ENCODE data around the gene CCDC171.

Gene CCDC171

DNA sequence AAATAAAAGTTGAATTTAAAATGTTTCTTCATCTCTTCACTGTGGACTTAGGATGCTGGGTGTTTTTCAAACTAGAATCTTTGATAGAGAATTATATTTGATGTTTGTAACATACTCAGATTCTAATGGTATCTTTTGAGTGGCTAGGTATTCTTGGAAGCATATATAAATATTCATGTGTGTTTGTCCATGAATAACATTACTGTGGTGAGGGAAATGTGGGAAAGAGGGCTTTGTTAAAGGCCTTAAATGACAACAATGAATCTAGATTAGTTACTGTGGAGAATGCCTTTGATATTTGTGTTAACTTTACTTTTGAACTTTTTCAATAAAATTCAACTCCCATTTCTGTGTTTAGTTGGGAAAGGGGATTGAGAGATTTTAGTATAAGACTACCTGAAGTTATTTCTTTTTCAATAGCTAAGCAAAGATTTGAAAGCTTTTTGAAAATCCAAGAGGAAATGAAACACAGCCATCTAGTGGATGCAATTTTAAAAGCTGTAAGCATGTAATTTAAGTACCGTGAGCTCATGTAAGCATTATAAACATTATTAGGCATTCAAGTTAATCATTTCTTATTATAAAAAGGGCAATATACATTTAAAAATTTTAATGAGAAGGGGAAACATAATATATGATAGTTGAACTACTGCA, 69.6 kb downstream of the CCDC171 start:
- Histone ChIP-seq H2AK5ac (ENCODE audit: low read length) (no peak overlapping the region), H3K36me3 (ENCODE audit: control insufficient read depth, insufficient read depth, low read length) (no peaks in the 10 kb centered on the region), H3K18ac (ENCODE audit: low read length) (no peak overlapping the region), H3K4me1 (ENCODE audit: control insufficient read depth, low read depth, low read length) (no peaks in the 10 kb centered on the region), H3K79me1 (ENCODE audit: low read length) (no peaks in the 10 kb centered on the region), H3K79me2 (ENCODE audit: control insufficient read depth, insufficient read depth, low read length) (no peaks in the 10 kb centered on the region), H3K56ac (ENCODE audit: low read length) (no peak overlapping the region), H4K5ac (ENCODE audit: low read length) (no peak overlapping the region), H3K9ac (ENCODE audit: low read length) (no peak overlapping the region), H2BK15ac (replicated peaks; ENCODE audit: low read depth) (no peak overlapping the region), H3K4me3 (ENCODE audit: low read length) (no peak overlapping the region), H4K8ac (ENCODE audit: low read depth, low read length) (no peak overlapping the region), H2BK5ac (ENCODE audit: low read length) (no peak overlapping the region), H3K4me2 (ENCODE audit: low read length) (no peak overlapping the region), H2BK120ac (ENCODE audit: low read depth, low read length) (no peak overlapping the region), H3K27me3 (ENCODE audit: insufficient read depth, low read length, poor library complexity) (no peaks in the 10 kb centered on the region), H3K27ac (ENCODE audit: low read depth, low read length) (no peak overlapping the region), H3K23ac (ENCODE audit: low read length) (no peak overlapping the region), H3K4ac (ENCODE audit: low read depth, low read length) (no peak overlapping the region)
- peak; percentile 19 for DNase-seq
- no CpG with 5 or more reads among the region's 1 CpG for WGBS (ENCODE audit: extremely low coverage, insufficient coverage, low lambda C conversion rate)

DNA sequence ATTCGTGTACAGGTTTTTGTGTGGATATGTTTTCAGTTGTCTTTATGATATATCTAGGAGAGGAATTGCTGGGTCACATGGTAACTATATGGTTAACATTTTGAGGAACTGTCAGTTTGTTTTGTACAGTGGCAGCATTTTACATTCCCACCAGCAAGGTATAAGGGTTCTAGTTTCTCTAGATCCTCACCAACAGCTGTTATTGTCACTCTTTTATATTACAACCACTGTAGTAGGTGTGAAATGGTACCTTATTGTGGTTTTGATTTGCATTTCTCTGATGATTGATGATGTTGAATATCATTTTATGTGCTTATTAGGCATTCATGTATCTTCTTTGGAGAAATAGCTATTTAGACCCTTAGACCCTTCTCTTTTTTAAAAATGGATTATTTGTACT, 82.9 kb downstream of the CCDC171 start:
- H3K23ac ChIP-seq (ENCODE audit: low read length) = no peak overlapping the region
- DNase-seq = no peak
- no peak overlapping the region for H4K5ac ChIP-seq (ENCODE audit: low read length)
- H2BK120ac ChIP-seq (ENCODE audit: low read depth, low read length) = no peak overlapping the region
- H3K27ac ChIP-seq (ENCODE audit: low read depth, low read length) = no peak overlapping the region
- no peaks in the 10 kb centered on the region for H3K4me1 ChIP-seq (ENCODE audit: control insufficient read depth, low read depth, low read length)
- no peak overlapping the region for H3K9ac ChIP-seq (ENCODE audit: low read length)
- no CpG with 5 or more reads among the region's 1 CpG for WGBS (ENCODE audit: extremely low coverage, insufficient coverage, low lambda C conversion rate)
- no peak overlapping the region for H2AK5ac ChIP-seq (ENCODE audit: low read length)
- no peak overlapping the region for H3K4me3 ChIP-seq (ENCODE audit: low read length)
- H3K18ac ChIP-seq (ENCODE audit: low read length) = no peak overlapping the region
- no peaks in the 10 kb centered on the region for H3K79me1 ChIP-seq (ENCODE audit: low read length)
- H4K8ac ChIP-seq (ENCODE audit: low read depth, low read length) = no peak overlapping the region
- H2BK15ac ChIP-seq (replicated peaks; ENCODE audit: low read depth) = no peak overlapping the region
- H3K36me3 ChIP-seq (ENCODE audit: control insufficient read depth, insufficient read depth, low read length) = no peaks in the 10 kb centered on the region
- H3K79me2 ChIP-seq (ENCODE audit: control insufficient read depth, insufficient read depth, low read length) = no peaks in the 10 kb centered on the region
- no peak overlapping the region for H2BK5ac ChIP-seq (ENCODE audit: low read length)
- H3K4me2 ChIP-seq (ENCODE audit: low read length) = no peak overlapping the region
- no peaks in the 10 kb centered on the region for H3K27me3 ChIP-seq (ENCODE audit: insufficient read depth, low read length, poor library complexity)
- no peak overlapping the region for H3K56ac ChIP-seq (ENCODE audit: low read length)
- no peak overlapping the region for H3K4ac ChIP-seq (ENCODE audit: low read depth, low read length)

- no peak for DNase-seq
- Histone ChIP-seq H4K5ac (ENCODE audit: low read length) (no peak overlapping the region), H3K23ac (ENCODE audit: low read length) (no peak overlapping the region), H3K4ac (ENCODE audit: low read depth, low read length) (no peak overlapping the region), H2BK120ac (ENCODE audit: low read depth, low read length) (no peak overlapping the region), H2BK15ac (replicated peaks; ENCODE audit: low read depth) (no peak overlapping the region), H3K79me1 (ENCODE audit: low read length) (no peaks in the 10 kb centered on the region), H3K36me3 (ENCODE audit: control insufficient read depth, insufficient read depth, low read length) (no peaks in the 10 kb centered on the region), H2BK5ac (ENCODE audit: low read length) (no peak overlapping the region), H3K4me1 (ENCODE audit: control insufficient read depth, low read depth, low read length) (no peaks in the 10 kb centered on the region), H3K4me2 (ENCODE audit: low read length) (no peak overlapping the region), H3K18ac (ENCODE audit: low read length) (no peak overlapping the region), H2AK5ac (ENCODE audit: low read length) (no peak overlapping the region), H4K8ac (ENCODE audit: low read depth, low read length) (no peak overlapping the region), H3K27me3 (ENCODE audit: insufficient read depth, low read length, poor library complexity) (no peaks in the 10 kb centered on the region), H3K9ac (ENCODE audit: low read length) (no peak overlapping the region), H3K27ac (ENCODE audit: low read depth, low read length) (no peak overlapping the region), H3K79me2 (ENCODE audit: control insufficient read depth, insufficient read depth, low read length) (no peaks in the 10 kb centered on the region), H3K56ac (ENCODE audit: low read length) (no peak overlapping the region), H3K4me3 (ENCODE audit: low read length) (no peak overlapping the region)
- WGBS (ENCODE audit: extremely low coverage, insufficient coverage, low lambda C conversion rate) = no CpG with 5 or more reads among the region's 3 CpGs
These were observed 87.3 kb downstream of the CCDC171 start for GRCh38 chr9:15640121-15640520.

- H2BK15ac ChIP-seq (replicated peaks; ENCODE audit: low read depth) = no peak overlapping the region
These were observed 88.4 kb downstream of the CCDC171 start for GRCh38 chr9:15641291-15641690.

GRCh38 chr9:15642369-15642962, 89.6 kb downstream of the CCDC171 start:
- H3K79me2 ChIP-seq (ENCODE audit: control insufficient read depth, insufficient read depth, low read length) = no peaks in the 10 kb centered on the region
- no peak overlapping the region for H3K18ac ChIP-seq (ENCODE audit: low read length)
- H3K4me1 ChIP-seq (ENCODE audit: control insufficient read depth, low read depth, low read length) = no peaks in the 10 kb centered on the region
- no peak overlapping the region for H3K27ac ChIP-seq (ENCODE audit: low read depth, low read length)
- H3K23ac ChIP-seq (ENCODE audit: low read length) = no peak overlapping the region
- H4K5ac ChIP-seq (ENCODE audit: low read length) = no peak overlapping the region
- H3K4ac ChIP-seq (ENCODE audit: low read depth, low read length) = no peak overlapping the region
- no peak overlapping the region for H2BK120ac ChIP-seq (ENCODE audit: low read depth, low read length)
- no peaks in the 10 kb centered on the region for H3K79me1 ChIP-seq (ENCODE audit: low read length)
- H3K4me2 ChIP-seq (ENCODE audit: low read length) = no peak overlapping the region
- no peaks in the 10 kb centered on the region for H3K27me3 ChIP-seq (ENCODE audit: insufficient read depth, low read length, poor library complexity)
- no peak overlapping the region for H3K4me3 ChIP-seq (ENCODE audit: low read length)
- H3K36me3 ChIP-seq (ENCODE audit: control insufficient read depth, insufficient read depth, low read length) = no peaks in the 10 kb centered on the region
- H3K9ac ChIP-seq (ENCODE audit: low read length) = no peak overlapping the region
- H2BK5ac ChIP-seq (ENCODE audit: low read length) = no peak overlapping the region
- peak; percentile 29 for DNase-seq
- no peak overlapping the region for H3K56ac ChIP-seq (ENCODE audit: low read length)
- no peak overlapping the region for H2AK5ac ChIP-seq (ENCODE audit: low read length)
- WGBS (ENCODE audit: extremely low coverage, insufficient coverage, low lambda C conversion rate) = no CpG with 5 or more reads among the region's 2 CpGs
- H4K8ac ChIP-seq (ENCODE audit: low read depth, low read length) = no peak overlapping the region
- H2BK15ac ChIP-seq (replicated peaks; ENCODE audit: low read depth) = no peak overlapping the region

More at GRCh38 chr9:15641291-15641690, 88.4 kb downstream of the CCDC171 start:
- Histone ChIP-seq H3K4me2 (ENCODE audit: low read length) (no peak overlapping the region), H2AK5ac (ENCODE audit: low read length) (no peak overlapping the region), H3K4ac (ENCODE audit: low read depth, low read length) (no peak overlapping the region), H3K9ac (ENCODE audit: low read length) (no peak overlapping the region), H3K56ac (ENCODE audit: low read length) (no peak overlapping the region), H3K4me1 (ENCODE audit: control insufficient read depth, low read depth, low read length) (no peaks in the 10 kb centered on the region), H2BK5ac (ENCODE audit: low read length) (no peak overlapping the region), H3K27me3 (ENCODE audit: insufficient read depth, low read length, poor library complexity) (no peaks in the 10 kb centered on the region), H4K5ac (ENCODE audit: low read length) (no peak overlapping the region), H4K8ac (ENCODE audit: low read depth, low read length) (no peak overlapping the region), H3K79me2 (ENCODE audit: control insufficient read depth, insufficient read depth, low read length) (no peaks in the 10 kb centered on the region), H3K18ac (ENCODE audit: low read length) (no peak overlapping the region), H3K4me3 (ENCODE audit: low read length) (no peak overlapping the region), H3K23ac (ENCODE audit: low read length) (no peak overlapping the region), H3K36me3 (ENCODE audit: control insufficient read depth, insufficient read depth, low read length) (no peaks in the 10 kb centered on the region), H3K79me1 (ENCODE audit: low read length) (no peaks in the 10 kb centered on the region), H2BK120ac (ENCODE audit: low read depth, low read length) (no peak overlapping the region), H3K27ac (ENCODE audit: low read depth, low read length) (no peak overlapping the region)
- no peak for DNase-seq
- WGBS (ENCODE audit: extremely low coverage, insufficient coverage, low lambda C conversion rate) = no CpG with 5 or more reads among the region's 1 CpG

GRCh38 chr9:15670246-15670645, 117.4 kb downstream of the CCDC171 start:
- Histone ChIP-seq H3K79me1 (ENCODE audit: low read length) (no peaks in the 10 kb centered on the region), H2BK15ac (replicated peaks; ENCODE audit: low read depth) (no peak overlapping the region), H3K27me3 (ENCODE audit: insufficient read depth, low read length, poor library complexity) (no peaks in the 10 kb centered on the region), H3K4me2 (ENCODE audit: low read length) (no peak overlapping the region), H4K5ac (ENCODE audit: low read length) (no peak overlapping the region), H3K36me3 (ENCODE audit: control insufficient read depth, insufficient read depth, low read length) (no peaks in the 10 kb centered on the region), H3K23ac (ENCODE audit: low read length) (no peak overlapping the region), H3K56ac (ENCODE audit: low read length) (no peak overlapping the region), H2BK5ac (ENCODE audit: low read length) (no peak overlapping the region), H3K18ac (ENCODE audit: low read length) (no peak overlapping the region), H4K8ac (ENCODE audit: low read depth, low read length) (no peak overlapping the region), H2AK5ac (ENCODE audit: low read length) (no peak overlapping the region), H3K27ac (ENCODE audit: low read depth, low read length) (no peak overlapping the region), H3K4me3 (ENCODE audit: low read length) (no peak overlapping the region), H2BK120ac (ENCODE audit: low read depth, low read length) (no peak overlapping the region), H3K4ac (ENCODE audit: low read depth, low read length) (no peak overlapping the region), H3K4me1 (ENCODE audit: control insufficient read depth, low read depth, low read length) (no peaks in the 10 kb centered on the region), H3K79me2 (ENCODE audit: control insufficient read depth, insufficient read depth, low read length) (no peaks in the 10 kb centered on the region), H3K9ac (ENCODE audit: low read length) (no peak overlapping the region)
- no peak for DNase-seq

All from mesendoderm (in vitro differentiated cells).